Activated naive CD4-positive, alpha-beta T cell treated with Interleukin-2 at 50 U/mL for 16 hours (primary cell): Measurements from ENCODE around the gene LPIN2.

Source experiments
- DNase-seq: peaks from one replicate; pipeline ENCODE4 v3.0.0-alpha.2; 2020

Gene LPIN2

GRCh38 chr18:2979871-2980790 is 32.8 kb downstream of the LPIN2 start:
- no peak for DNase-seq

- DNase-seq, result no peak
These were observed 33.8 kb downstream of the LPIN2 start for GRCh38 chr18:2979129-2979528.

GRCh38 chr18:2978661-2979106 is 34.3 kb downstream of the LPIN2 start:
- DNase-seq, result peak; percentile 46

- no peak for DNase-seq
These were observed 34.7 kb downstream of the LPIN2 start for GRCh38 chr18:2978208-2978607.

GRCh38 chr18:2976218-2977132 is 36.5 kb downstream of the LPIN2 start:
- no peak for DNase-seq

- no peak for DNase-seq
These were observed 38.2 kb downstream of the LPIN2 start for GRCh38 chr18:2974731-2975130.

GRCh38 chr18:2971741-2972552 is 41.0 kb downstream of the LPIN2 start:
- DNase-seq, result peak; percentile 70

- DNase-seq, result peak; percentile 38
These were observed 41.9 kb downstream of the LPIN2 start for GRCh38 chr18:2970772-2971659.

GRCh38 chr18:2970344-2970743 is 42.6 kb downstream of the LPIN2 start:
- DNase-seq, result no peak

GRCh38 chr18:2969695-2970094 is 43.2 kb downstream of the LPIN2 start:
- DNase-seq, result no peak

- no peak for DNase-seq
These were observed 44.3 kb downstream of the LPIN2 start for GRCh38 chr18:2968606-2969005.

GRCh38 chr18:2967820-2968219 is 45.1 kb downstream of the LPIN2 start:
- DNase-seq, result no peak

GRCh38 chr18:2967357-2967756 is 45.6 kb downstream of the LPIN2 start:
- DNase-seq, result peak; percentile 47

GRCh38 chr18:2966560-2966959 is 46.4 kb downstream of the LPIN2 start:
- DNase-seq, result no peak

GRCh38 chr18:2965797-2966196 is 47.1 kb downstream of the LPIN2 start:
- no peak for DNase-seq

- no peak for DNase-seq
These were observed 48.5 kb downstream of the LPIN2 start for GRCh38 chr18:2964361-2965010.
